CD4-positive, alpha-beta T cell treated with Interferon alpha-2 for 1 hour (primary cell): ENCODE data around the gene KCNMB1.
A peak's percentile ranks its signal among the peaks of the same experiment; 100 is the strongest.

Experiments used
- DNase-seq, 2 donors: peaks; one replicate each; pipeline ENCODE4 v3.0.0-alpha.2; 2020 to 2022

Gene KCNMB1

DNA sequence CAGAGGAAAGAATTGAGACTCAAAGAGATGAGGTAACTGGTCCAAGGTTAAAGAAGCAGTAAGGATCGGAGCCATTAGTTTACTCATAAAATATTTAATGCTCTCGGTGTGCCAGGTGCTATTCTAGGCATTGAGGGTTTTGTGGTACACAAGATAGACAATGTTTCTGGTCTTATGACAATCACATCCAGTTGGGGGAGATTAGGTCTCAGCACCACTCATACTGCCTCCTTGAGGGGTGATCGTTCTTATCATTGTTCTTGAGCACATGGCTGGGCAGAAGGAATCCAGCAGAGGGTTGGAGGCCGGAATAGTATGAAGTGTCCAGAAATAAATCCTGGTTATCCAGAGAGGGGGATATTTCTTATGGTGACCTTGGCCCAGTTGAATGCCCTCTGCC is 50.9 kb downstream of the KCNMB1 start:
- DNase-seq = no peak

DNA sequence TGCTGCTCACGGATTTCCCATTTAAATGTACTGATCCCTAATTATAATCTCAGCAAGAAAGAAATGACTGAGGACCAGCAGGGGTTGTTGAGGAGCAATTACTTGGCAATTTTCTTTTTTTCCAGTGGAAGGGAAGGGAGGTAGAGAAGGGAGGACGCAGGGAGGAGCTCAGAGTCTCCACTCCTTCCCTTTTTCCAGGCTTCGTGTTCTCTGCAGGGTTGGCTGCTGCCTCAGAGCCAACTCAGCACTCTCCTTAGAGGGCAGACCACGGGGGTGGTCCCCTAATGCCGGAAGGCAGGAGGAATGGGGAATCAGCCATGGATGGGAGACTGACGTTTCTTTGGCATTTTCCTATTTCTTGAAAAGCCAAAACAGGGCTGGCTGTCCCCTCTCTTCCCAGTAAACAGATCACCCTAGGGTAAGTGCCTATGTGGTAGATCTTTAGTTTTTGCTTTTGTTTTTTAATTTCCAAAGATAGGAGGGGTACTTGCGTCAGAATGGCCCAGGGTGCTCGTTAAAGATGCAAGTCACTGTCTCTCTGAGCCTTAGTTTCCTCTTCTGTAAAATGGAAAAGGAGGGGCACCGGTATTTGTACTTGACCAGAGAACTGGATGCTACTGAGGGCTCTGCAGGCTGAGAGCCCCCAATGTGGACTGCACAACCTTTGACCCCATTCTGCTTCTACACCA is 52.0 kb downstream of the KCNMB1 start:
- no peak for DNase-seq

DNA sequence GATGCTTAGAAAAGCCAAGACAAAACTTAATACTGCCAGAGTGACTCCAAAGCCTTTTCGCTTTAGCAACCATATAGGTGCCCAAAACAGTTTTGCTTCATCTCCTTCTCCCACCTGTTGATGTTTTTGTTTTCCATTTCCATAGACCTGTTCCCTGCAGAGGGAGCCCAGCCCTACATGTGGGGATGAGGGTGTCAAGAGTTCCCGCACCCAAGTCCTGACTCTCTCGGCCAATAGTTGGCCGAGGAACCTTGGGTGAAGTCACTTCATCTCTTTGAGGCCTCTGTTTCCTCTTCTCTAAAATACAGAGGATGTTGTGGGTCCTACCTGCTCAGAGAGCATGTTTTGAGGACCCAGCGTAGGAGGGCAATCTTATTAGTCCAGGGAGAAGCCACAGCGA is 53.1 kb downstream of the KCNMB1 start:
- no peak for DNase-seq

DNA sequence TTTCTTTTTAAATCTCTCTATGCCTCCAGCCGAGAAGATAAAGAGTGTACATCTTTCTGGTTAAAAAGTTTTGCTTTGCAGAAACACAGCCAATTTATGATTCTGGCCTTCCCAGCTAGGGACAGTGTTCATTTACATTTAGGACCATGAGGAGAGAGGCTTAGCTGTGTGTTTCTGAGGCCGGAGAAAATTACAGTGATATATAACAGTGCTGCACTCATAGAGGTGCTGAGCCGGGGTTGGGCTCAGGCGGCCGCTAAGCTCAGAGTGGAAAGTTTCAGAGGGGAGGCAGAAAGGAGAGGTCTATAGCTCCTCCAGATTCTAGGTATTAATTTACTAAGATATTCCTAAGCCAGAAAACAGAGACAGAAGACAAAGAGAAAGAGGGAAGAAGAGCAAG is 54.5 kb downstream of the KCNMB1 start:
- DNase-seq = no peak

DNA sequence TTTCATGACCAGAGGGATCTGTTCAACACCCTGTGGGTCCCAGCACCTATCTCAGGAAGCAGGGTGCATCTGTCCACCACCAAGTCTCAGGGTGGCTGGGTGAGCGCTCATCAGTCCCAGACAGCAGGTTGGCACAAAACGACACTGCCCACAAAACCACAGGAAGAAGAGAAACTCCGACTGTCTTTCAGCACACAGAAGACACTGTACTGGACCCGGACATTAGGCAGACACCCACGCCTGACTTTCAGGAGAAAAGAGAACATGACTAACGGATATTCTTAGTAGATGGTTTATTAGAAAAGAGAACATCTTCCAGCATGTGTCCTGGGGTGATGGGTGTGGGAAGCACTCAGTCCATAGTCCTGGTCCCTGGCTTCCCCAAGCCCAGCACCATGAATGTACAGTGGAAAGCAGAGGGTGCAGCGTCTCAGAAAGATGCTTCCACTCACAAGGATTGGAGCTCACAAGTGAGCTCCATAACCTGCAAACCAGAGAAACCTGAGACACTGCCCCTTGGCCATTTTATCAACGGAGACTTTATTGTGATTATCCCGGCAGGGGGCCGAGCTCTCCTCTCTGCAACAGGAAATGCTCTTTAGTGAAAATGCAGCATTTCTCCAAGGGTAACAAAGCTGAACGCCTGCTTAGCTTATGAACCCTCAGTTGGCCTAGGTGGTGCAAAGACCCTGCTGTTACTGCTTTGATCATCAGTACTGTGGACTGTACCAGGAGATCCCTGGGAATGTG is 55.8 kb downstream of the KCNMB1 start:
- peak; percentile 75 to 82 for DNase-seq

DNA sequence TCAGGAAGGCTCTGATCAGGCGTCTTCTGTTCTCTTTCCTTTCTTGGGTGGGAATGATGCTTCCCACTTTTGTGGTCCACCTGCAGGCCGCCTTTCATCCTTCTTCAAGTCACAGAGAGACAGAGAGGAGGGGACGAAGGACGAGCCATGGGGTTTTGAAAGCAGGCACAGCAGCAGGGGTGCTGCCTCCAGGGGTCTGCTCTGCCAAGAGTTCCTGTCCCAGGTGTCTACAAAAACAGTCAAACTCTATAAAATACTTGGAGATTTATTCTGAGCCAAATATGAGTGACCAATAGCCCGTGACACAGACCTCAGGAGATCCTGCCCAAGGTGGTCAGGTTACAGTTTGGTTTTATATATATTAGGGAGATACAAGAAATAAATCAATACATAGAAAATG is 57.1 kb downstream of the KCNMB1 start:
- no peak for DNase-seq

DNA sequence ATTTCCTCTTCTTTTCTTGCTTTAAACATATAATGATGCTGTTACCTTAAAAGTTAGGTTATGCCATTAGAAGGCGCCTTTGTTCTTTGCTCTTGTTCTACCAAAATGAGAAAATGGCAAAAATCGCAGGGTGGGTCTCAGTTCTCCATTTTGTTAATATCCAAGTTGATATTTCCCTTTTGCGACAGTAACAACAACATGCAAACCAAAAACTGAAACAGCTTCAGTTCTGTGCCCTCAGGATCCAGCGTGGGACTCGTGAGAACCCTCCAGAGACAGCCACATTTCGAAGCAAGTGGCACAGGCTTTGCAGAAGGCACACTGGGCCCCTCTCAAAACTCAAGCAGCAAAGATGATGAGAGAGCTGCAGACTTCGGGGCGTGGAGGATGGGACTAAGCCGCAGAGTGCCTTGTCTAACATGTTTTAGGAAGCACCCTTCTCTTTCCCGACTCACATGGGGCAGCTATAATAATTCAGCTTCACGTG is 58.6 kb downstream of the KCNMB1 start:
- no peak for DNase-seq

DNA sequence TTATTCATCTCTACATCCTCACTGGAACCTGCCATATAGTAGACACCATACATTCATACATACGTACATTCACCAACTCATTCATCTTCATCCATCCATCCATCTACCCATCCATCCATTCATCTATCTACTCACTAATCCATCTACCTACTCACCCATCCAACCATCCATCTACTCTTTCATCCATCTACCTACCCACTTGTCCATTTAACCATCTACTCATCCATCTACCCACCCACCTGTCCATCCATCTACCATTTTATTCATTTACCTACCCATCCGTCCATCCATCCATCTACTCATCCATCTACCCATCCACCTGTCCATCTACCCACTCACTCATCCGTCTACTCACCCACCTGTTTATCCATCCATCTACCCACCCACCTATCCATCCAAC is 59.6 kb downstream of the KCNMB1 start:
- no peak for DNase-seq

DNA sequence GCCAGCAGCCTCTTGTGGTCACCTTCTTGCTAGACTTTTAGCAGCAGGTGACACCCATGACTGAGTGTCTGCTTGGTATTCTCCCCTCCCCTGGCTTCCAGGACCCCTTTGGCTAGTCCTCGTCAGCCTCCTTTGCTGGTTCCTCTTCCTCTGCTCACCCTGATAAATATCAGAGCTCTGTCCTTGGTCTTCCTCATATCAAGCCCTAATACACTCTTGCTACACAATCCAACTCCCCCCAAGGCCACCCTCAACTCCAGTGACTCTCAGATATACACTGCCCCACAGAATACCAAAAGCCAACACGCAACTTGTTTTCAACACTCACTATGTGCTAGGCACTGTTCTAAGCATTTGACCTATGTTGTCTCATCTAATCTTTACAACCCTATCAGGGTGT is 61.3 kb downstream of the KCNMB1 start:
- DNase-seq = no peak

DNA sequence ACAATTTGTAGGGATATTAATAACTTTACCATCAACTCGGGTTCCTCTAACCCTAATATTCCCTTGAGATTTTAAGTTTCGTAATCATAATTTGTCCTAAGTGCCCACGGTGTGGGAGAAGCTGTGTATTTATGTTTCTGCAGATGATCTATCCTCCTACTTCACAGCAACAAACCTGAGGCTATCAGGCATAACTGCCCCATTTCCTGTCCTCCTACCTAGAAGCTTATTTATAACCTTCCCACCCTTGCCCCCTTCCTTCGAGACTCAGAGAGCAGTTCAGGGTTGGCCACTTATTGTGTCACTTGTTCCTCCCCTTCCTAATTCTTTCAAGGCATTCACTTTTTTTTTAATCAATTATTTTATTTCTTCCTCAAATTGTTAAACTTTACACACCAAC is 62.0 kb downstream of the KCNMB1 start:
- DNase-seq = no peak
